Ascending aorta (tissue), 2 donors: Measurements from ENCODE around the gene IQCN. TPM values are rescaled to one million over a fixed set of nuclear protein-coding genes. Genes with fewer than 3 reads are reported as not detected.

Experiments used
- DNase-seq, 2 donors: peaks; one replicate each; pipeline ENCODE4 v3.0.0-alpha.2; 2019; ENCODE audit warnings: low spot score in 2 of 2
- H3K27ac ChIP-seq, 2 donors: fragments of 200-600 bp; sonication (generic); one replicate each; pipeline ENCODE4 v1.5.1; 2016 to 2017; ENCODE audit warnings: mild to moderate bottlenecking in 1 of 2
- H3K27me3 ChIP-seq: fragments of 200-600 bp; sonication (generic); one replicate; pipeline ENCODE4 v1.5.1; 2017
- H3K36me3 ChIP-seq, 2 donors: fragments of 200-600 bp; sonication (generic); one replicate each; pipeline ENCODE4 v1.5.1; 2016
- H3K4me1 ChIP-seq, 2 donors: fragments of 200-600 bp; sonication (generic); one replicate each; pipeline ENCODE4 v1.5.1; 2016 to 2017; ENCODE audit warnings: mild to moderate bottlenecking in 1 of 2
- H3K4me3 ChIP-seq, 2 donors: fragments of 200-600 bp; sonication (generic); one replicate each; pipeline ENCODE4 v1.5.1; 2016 to 2017; ENCODE audit warnings: mild to moderate bottlenecking in 1 of 2
- H3K9me3 ChIP-seq, 2 donors: fragments of 200-600 bp; sonication (generic); one replicate each; pipeline ENCODE4 v1.5.1; 2016
- intact Hi-C: fragments of 100-400 bp; cut with DNase I; formaldehyde crosslinking; loops from one replicate; pipeline ENCODE4 v1.15.1; 2023
- total RNA-seq: library from RNA; depleted of rRNA; stranded (reverse); fragments of >200 nt; gene quantifications from one replicate; pipeline ENCODE4 v1.1.0, GENCODE V29; 2016
- TF ChIP-seq, protein P1 (sequence below), 3 experiments: fragments of 200-600 bp in 2 of 3; fragments of 450-650 bp in 1 of 3; sonication (generic) in 2 of 3; IDR thresholded peaks; one replicate each; pipeline ENCODE4 v1.5.1; 2016 to 2019; ENCODE audit warnings: antibody characterized with exemption in 3 of 3, mild to moderate bottlenecking in 1 of 3, moderate library complexity in 1 of 3

The IQCN gene
- total RNA-seq, 1 donor from 2014 or later, result 51.2 TPM

DNA sequence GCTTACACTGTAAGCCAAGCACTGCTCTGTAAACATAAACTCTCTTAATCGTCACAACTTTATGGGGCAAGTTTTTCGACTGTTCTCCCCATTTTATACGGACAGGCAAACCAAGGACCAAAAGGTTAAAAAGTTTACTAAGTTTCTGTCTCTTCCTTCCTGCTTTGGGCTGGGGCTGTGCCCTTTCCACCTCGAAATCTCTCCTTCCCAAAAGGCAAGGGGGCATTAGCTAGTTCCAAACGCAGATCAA lies 4.9 kb upstream of the IQCN start:
- TF ChIP-seq, protein P1, sequence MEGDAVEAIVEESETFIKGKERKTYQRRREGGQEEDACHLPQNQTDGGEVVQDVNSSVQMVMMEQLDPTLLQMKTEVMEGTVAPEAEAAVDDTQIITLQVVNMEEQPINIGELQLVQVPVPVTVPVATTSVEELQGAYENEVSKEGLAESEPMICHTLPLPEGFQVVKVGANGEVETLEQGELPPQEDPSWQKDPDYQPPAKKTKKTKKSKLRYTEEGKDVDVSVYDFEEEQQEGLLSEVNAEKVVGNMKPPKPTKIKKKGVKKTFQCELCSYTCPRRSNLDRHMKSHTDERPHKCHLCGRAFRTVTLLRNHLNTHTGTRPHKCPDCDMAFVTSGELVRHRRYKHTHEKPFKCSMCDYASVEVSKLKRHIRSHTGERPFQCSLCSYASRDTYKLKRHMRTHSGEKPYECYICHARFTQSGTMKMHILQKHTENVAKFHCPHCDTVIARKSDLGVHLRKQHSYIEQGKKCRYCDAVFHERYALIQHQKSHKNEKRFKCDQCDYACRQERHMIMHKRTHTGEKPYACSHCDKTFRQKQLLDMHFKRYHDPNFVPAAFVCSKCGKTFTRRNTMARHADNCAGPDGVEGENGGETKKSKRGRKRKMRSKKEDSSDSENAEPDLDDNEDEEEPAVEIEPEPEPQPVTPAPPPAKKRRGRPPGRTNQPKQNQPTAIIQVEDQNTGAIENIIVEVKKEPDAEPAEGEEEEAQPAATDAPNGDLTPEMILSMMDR (IDR thresholded peaks at IDR 0.05), result no peak
- Histone ChIP-seq H3K4me3 (peak overlapping the region; percentile 92 to 100), H3K27me3 (no peaks in the 10 kb centered on the region), H3K9me3 (no peaks in the 10 kb centered on the region), H3K36me3 (peaks cover 13 to 39% of the 10 kb centered on the region in 2 donors), H3K4me1 (peaks cover 20 to 57% of the 10 kb centered on the region in 2 donors), H3K27ac (peak overlapping the region; percentile 99 to 100)
- intact Hi-C loops, result loop anchor here (1.0 to 10.0 kb wide), 2 partner anchors 44 to 1954 kb away; partner anchors contain the start of genes KLF2 and LSM4
- DNase-seq, result no peak

DNA sequence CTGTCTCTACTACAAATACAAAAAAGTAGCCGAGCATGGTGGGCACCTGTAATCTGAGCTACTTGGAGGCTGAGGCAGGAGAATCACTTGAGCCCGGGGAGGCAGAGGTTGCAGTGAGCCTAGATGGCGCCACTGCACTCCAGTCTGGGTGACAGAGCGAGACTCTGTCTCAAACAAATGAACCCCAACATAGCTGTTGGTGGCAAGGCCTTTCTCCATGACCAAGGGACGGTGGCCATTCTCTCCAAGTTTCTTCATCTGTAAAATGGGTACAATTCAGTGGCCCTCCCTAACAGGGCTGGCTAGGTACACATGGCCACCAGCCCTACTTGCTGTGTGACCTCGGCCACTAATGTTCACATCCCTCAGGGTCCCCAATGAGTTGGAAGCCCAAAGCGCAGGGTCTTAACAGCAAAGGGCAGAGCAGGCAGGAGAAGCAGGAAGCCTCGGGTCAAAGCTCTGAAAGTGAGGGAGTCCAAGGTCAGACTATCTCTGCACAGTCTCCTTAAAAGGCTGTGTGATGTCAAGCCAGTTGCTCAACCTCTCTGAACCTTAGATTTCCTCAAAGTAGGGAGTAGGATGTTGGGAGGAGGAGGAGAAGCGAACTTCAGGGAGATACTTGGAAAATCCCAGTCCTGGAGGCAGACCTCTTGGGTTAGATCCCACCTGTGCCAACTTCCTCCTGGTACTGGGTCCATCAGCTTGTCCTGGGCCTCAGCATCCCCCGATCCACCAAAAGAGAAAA lies 4.4 kb upstream of the IQCN start:
- peaks cover 20 to 59% of the 10 kb centered on the region in 2 donors for H3K4me1 ChIP-seq
- H3K27ac ChIP-seq, result peak overlapping the region; percentile 99 to 100

GRCh38 chr19:18274781-18275356 lies 617 bp upstream of the IQCN start:
- Histone ChIP-seq H3K27me3 (no peaks in the 10 kb centered on the region), H3K27ac (peak overlapping the region; percentile 6 to 72), H3K36me3 (peaks cover 13 to 36% of the 10 kb centered on the region in 2 donors), H3K9me3 (no peaks in the 10 kb centered on the region), H3K4me1 (peaks cover 14 to 44% of the 10 kb centered on the region in 2 donors), H3K4me3 (peak overlapping the region in 1 of 2 donors; percentile 26)
- DNase-seq, result peak; percentile 66 to 91
- intact Hi-C loops, result loop anchor here (10.0 kb wide), 1 partner anchor 1950 kb away; the partner anchor contains the start of gene KLF2
- TF ChIP-seq, protein P1 (IDR thresholded peaks at IDR 0.05), result no peak

More for the DNA sequence above, 4.4 kb upstream of the IQCN start:
- H3K9me3 ChIP-seq, result no peaks in the 10 kb centered on the region
- peak overlapping the region; percentile 92 to 100 for H3K4me3 ChIP-seq
- peaks cover 13 to 39% of the 10 kb centered on the region in 2 donors for H3K36me3 ChIP-seq
- H3K27me3 ChIP-seq, result no peaks in the 10 kb centered on the region
- no peak for DNase-seq
- TF ChIP-seq, protein P1 (IDR thresholded peaks at IDR 0.05), result peak in 2 of 3 experiments; percentile 8 to 33
- intact Hi-C loops, result loop anchor here (1.0 to 10.0 kb wide), 2 partner anchors 45 to 1954 kb away; partner anchors contain the start of genes KLF2 and LSM4

- no peak overlapping the region for H3K4me3 ChIP-seq
- H3K9me3 ChIP-seq, result no peaks in the 10 kb centered on the region
- TF ChIP-seq, protein P1 (IDR thresholded peaks at IDR 0.05), result no peak
- H3K27ac ChIP-seq, result peak overlapping the region in 1 of 2 donors; percentile 72
- peaks cover 12 to 39% of the 10 kb centered on the region in 2 donors for H3K36me3 ChIP-seq
- intact Hi-C loops, result loop anchor here (10.0 kb wide), 1 partner anchor 1949 kb away; the partner anchor contains the start of gene KLF2
- H3K4me1 ChIP-seq, result peaks cover 12 to 41% of the 10 kb centered on the region in 2 donors
- DNase-seq, result no peak
- no peaks in the 10 kb centered on the region for H3K27me3 ChIP-seq
Observed at GRCh38 chr19:18273561-18274218, 562 bp downstream of the IQCN start.

DNA sequence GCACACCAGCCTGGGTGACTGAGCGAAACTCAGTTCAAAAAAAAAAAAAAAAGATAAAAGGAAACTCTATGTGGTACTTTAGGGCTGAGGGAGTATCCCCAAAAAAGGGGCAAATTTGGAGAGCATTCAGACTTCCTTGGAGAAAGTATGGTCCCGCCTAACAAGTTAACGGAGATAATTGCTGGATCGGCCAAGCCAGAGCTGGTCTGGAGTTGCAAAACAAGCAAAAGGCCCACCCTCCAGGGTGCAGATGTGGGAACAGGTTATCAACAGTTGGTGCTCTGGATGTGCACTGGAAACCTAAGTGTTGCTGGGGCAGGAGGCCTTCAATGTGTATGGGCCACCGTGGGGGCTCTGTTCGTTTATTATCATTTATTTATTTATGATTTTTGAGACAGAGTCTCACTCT lies 2.8 kb downstream of the IQCN start:
- no peak overlapping the region for H3K4me3 ChIP-seq
- intact Hi-C loops, result loop anchor here (10.0 kb wide), 1 partner anchor 1947 kb away; the partner anchor contains the start of gene KLF2
- H3K36me3 ChIP-seq, result peaks cover 15 to 41% of the 10 kb centered on the region in 2 donors
- peaks cover 5 to 23% of the 10 kb centered on the region in 2 donors for H3K4me1 ChIP-seq
- peak in 1 of 2 donors; percentile 79 for DNase-seq
- H3K27me3 ChIP-seq, result no peaks in the 10 kb centered on the region
- TF ChIP-seq, protein P1 (IDR thresholded peaks at IDR 0.05), result no peak
- H3K27ac ChIP-seq, result no peak overlapping the region
- H3K9me3 ChIP-seq, result no peaks in the 10 kb centered on the region
